ENCODE data around the gene ANKRD40CL.

ANKRD40CL gene

DNA sequence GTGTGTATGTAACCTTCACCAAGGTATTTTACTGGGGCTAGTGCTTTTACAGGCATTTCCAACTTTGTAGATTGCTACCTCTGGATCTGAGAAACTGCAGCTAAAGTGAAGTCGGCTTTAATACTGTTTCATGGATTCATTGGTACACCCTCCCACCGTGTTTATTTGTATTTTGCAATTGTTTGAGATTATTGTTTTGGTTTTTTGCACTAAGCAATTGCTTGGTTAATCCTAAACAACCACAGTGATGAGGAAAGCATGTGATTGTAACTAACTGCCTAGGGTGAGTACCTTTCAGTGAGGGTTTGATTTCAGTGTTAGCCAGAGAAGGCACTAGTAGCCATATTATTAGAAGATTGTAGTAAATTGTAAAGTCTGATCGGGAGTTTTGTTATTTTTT lies 44.6 kb downstream of the ANKRD40CL start:
- Histone ChIP-seq H4K20me1 (ENCODE audit: insufficient read depth, low read length) (peaks cover 78% of the 10 kb centered on the region), H3K4me3 (ENCODE audit: low read length) (no peak overlapping the region; the same call in 1 of the 2 replicates), H3K36me3 (replicated peaks; ENCODE audit: low read depth, low read length) (peaks cover 23% of the 10 kb centered on the region), H3K4me2 (ENCODE audit: low read length) (peak overlapping the region; percentile 26), H3K27ac (ENCODE audit: low read length) (no peak overlapping the region), H3K4me1 (ENCODE audit: low read length) (peaks cover 19% of the 10 kb centered on the region), H2AFZ (ENCODE audit: low read depth, low read length) (no peak overlapping the region), H3K27me3 (ENCODE audit: low read depth, low read length) (no peaks in the 10 kb centered on the region), H3K79me2 (ENCODE audit: low read length) (peaks cover 87% of the 10 kb centered on the region), H3K9ac (ENCODE audit: low read length) (no peak overlapping the region), H3K9me3 (ENCODE audit: insufficient read depth, low read length) (no peaks in the 10 kb centered on the region)
- no peak for TF ChIP-seq EZH2phosphoT487 (IDR thresholded peaks at IDR 0.05; ENCODE audit: low read depth)
- TF ChIP-seq, protein P1, sequence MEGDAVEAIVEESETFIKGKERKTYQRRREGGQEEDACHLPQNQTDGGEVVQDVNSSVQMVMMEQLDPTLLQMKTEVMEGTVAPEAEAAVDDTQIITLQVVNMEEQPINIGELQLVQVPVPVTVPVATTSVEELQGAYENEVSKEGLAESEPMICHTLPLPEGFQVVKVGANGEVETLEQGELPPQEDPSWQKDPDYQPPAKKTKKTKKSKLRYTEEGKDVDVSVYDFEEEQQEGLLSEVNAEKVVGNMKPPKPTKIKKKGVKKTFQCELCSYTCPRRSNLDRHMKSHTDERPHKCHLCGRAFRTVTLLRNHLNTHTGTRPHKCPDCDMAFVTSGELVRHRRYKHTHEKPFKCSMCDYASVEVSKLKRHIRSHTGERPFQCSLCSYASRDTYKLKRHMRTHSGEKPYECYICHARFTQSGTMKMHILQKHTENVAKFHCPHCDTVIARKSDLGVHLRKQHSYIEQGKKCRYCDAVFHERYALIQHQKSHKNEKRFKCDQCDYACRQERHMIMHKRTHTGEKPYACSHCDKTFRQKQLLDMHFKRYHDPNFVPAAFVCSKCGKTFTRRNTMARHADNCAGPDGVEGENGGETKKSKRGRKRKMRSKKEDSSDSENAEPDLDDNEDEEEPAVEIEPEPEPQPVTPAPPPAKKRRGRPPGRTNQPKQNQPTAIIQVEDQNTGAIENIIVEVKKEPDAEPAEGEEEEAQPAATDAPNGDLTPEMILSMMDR (IDR thresholded peaks at IDR 0.05; ENCODE audit: low read depth, low read length), result no peak

DNA sequence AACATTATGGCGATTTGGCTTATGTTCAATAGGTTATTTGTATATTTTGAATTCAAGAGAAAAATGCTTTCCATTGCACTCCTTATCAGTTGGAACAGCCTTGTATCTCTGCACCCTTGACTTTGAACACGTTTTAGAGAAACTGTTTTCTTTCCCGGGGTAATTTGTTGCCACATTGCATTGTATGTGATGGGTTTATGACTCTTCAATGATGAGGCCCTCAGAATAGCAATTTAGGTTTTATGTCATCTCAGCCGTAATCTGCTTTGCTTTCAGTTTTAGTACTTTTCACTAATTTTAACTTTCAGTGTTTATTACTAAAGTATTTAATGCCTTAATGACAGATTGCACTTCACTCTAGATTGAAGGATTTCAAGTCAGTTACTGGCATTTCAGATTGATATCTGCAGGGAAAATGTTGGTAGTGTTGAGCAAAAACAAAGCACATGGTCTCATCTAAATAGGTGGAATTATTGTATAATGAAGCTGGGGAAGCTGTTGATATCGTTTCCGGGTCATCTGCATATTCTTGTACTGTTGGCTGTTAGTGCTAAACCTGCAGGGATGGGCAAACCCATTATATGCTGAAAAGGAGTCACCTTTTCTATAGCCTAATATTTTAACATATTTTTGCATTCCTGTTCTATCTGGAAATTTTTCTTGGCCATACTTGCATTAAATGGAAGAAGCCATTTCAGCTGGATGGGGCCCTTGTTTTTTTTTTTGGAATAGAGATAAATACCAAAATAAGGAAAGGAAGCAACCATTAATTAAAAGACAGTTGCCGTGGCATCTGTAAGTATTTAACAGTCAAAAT lies 45.9 kb downstream of the ANKRD40CL start:
- Histone ChIP-seq H3K36me3 (replicated peaks; ENCODE audit: low read depth, low read length) (peaks cover 21% of the 10 kb centered on the region), H3K4me3 (ENCODE audit: low read length) (peak overlapping the region; percentile 89), H3K27ac (ENCODE audit: low read length) (peak overlapping the region; percentile 86; the same call in 1 of the 2 replicates), H3K9me3 (ENCODE audit: insufficient read depth, low read length) (no peaks in the 10 kb centered on the region), H3K4me2 (ENCODE audit: low read length) (peak overlapping the region; percentile 82), H3K9ac (ENCODE audit: low read length) (peak overlapping the region; percentile 91), H3K27me3 (ENCODE audit: low read depth, low read length) (no peaks in the 10 kb centered on the region), H4K20me1 (ENCODE audit: insufficient read depth, low read length) (peaks cover 66% of the 10 kb centered on the region), H2AFZ (ENCODE audit: low read depth, low read length) (no peak overlapping the region), H3K4me1 (ENCODE audit: low read length) (peaks cover 19% of the 10 kb centered on the region), H3K79me2 (ENCODE audit: low read length) (peaks cover 74% of the 10 kb centered on the region)
- TF ChIP-seq EZH2phosphoT487 (IDR thresholded peaks at IDR 0.05; ENCODE audit: low read depth), result no peak
- TF ChIP-seq, protein P1 (IDR thresholded peaks at IDR 0.05; ENCODE audit: low read depth, low read length), result no peak

DNA sequence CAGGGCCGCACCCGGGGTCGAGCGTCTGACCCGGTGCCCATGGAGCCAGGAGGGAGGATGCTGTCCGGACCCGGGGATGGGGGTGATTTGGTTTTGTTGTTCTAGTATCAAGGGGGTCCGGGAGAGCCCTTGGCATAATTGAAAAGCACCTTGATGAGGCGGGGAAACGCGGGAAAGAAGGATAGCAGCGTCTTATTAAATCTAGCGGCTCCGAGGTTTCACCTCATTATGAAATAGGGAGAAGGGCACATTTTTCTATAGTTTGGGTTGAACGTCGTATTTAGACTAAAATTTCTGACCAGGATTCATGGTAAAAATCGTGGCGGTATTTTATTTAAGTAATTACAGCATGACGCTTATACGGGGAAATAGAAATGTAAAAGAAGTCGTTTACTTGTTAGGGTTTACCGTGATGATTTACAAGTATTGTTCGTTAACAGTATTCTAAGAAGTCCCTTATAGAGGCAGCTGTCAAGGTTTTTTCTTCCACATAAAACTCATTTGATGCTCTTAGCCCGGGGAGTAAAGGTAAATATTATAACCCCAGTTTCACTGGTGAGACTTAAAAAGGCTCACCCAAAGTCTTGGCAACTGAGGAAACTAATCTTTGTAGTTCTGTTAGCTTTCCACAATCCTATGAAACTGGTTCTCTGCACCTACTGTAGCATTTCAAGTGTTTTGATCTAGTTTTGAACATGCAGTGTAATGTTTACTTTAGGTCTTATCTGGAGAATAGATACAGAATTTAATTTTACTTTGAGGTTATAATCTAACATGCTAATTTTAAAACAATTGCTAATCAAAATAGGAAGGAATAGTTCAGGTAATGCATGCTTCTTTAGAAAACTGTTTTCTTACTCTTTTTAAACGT lies 47.2 kb downstream of the ANKRD40CL start:
- H3K4me3 ChIP-seq (ENCODE audit: low read length), result peak overlapping the region; percentile 89
- peak overlapping the region; percentile 82 for H3K4me2 ChIP-seq (ENCODE audit: low read length)
- H4K20me1 ChIP-seq (ENCODE audit: insufficient read depth, low read length), result peaks cover 53% of the 10 kb centered on the region
- H3K36me3 ChIP-seq (replicated peaks; ENCODE audit: low read depth, low read length), result peaks cover 18% of the 10 kb centered on the region
- TF ChIP-seq, protein P1 (IDR thresholded peaks at IDR 0.05; ENCODE audit: low read depth, low read length), result no peak
- TF ChIP-seq EZH2phosphoT487 (IDR thresholded peaks at IDR 0.05; ENCODE audit: low read depth), result no peak
- H2AFZ ChIP-seq (ENCODE audit: low read depth, low read length), result no peak overlapping the region
- H3K9me3 ChIP-seq (ENCODE audit: insufficient read depth, low read length), result no peaks in the 10 kb centered on the region
- peak overlapping the region; percentile 91 for H3K9ac ChIP-seq (ENCODE audit: low read length)
- no peaks in the 10 kb centered on the region for H3K27me3 ChIP-seq (ENCODE audit: low read depth, low read length)
- peak overlapping the region; percentile 86 for H3K27ac ChIP-seq (ENCODE audit: low read length)
- H3K79me2 ChIP-seq (ENCODE audit: low read length), result peaks cover 61% of the 10 kb centered on the region
- peaks cover 19% of the 10 kb centered on the region for H3K4me1 ChIP-seq (ENCODE audit: low read length)

Measured in OCI-LY3 (cell line).